Esophagus (tissue), 2 donors: ENCODE data around the gene MRPL1. TPM values are rescaled to one million over a fixed set of nuclear protein-coding genes. Genes with fewer than 3 reads are reported as not detected.
"Not testable (repeated sequence)": the region's sequence is repeated elsewhere in the genome, so short reads cannot be mapped to it uniquely, and the experiment has no call there.

Experiments
- H3K27ac ChIP-seq, 2 donors: one replicate each; pipeline ENCODE4 v1.5.1; 2013; ENCODE audit warnings: low read depth in 2 of 2, mild to moderate bottlenecking in 2 of 2, inconsistent platforms in 1 of 2, low read length in 1 of 2, moderate library complexity in 1 of 2
- H3K27me3 ChIP-seq, 2 donors: one replicate each; pipeline ENCODE4 v1.6.1; 2013; ENCODE audit warnings: low read length in 2 of 2, control low read depth in 1 of 2, mild to moderate bottlenecking in 1 of 2; ENCODE audit not compliant: insufficient read depth in 2 of 2, control insufficient read depth in 1 of 2
- H3K36me3 ChIP-seq, 2 donors: one replicate each; pipeline ENCODE4 v1.6.1; 2013; ENCODE audit warnings: low read length in 1 of 2; ENCODE audit not compliant: control insufficient read depth in 2 of 2, insufficient read depth in 2 of 2
- H3K4me1 ChIP-seq, 2 donors: one replicate each; pipeline ENCODE4 v1.6.1; 2013; ENCODE audit warnings: low read length in 1 of 2; ENCODE audit not compliant: control insufficient read depth in 2 of 2, insufficient read depth in 2 of 2
- H3K4me3 ChIP-seq, 2 donors: one replicate each; pipeline ENCODE4 v1.5.1; 2013; ENCODE audit warnings: low read length in 2 of 2, mild to moderate bottlenecking in 2 of 2, low read depth in 1 of 2, moderate library complexity in 1 of 2
- H3K9me3 ChIP-seq, 2 donors: one replicate each; pipeline ENCODE4 v1.6.1; 2013; ENCODE audit warnings: mild to moderate bottlenecking in 2 of 2, low read depth in 1 of 2, low read length in 1 of 2, moderate library complexity in 1 of 2; ENCODE audit not compliant: control insufficient read depth in 2 of 2, insufficient read depth in 1 of 2
- WGBS, 2 donors: extraction: QIAGEN DNeasy Blood & Tissue Kit; methylation state at CpG; one replicate each; pipeline ENCODE4 v1.1.7; 2013; 5-methylcytosine and 5-hydroxymethylcytosine counted together
- polyA plus RNA-seq, 2 donors: library from polyadenylated mRNA; stranded (reverse); fragments of 200-250 nt; gene quantifications; one replicate each; pipeline ENCODE4 v1.2.3, GENCODE V29; 2013
- donor health status: healthy with polysubstance abuse.
- donor health status: Bipolar disorder and iron deficiency.

MRPL1 gene
- polyA plus RNA-seq, 2 donors = 24.5 to 38.4 TPM

GRCh38 chr4:77927991-77928925 is 65.6 kb downstream of the MRPL1 start:
- H3K36me3 ChIP-seq = peaks cover 0 to 3% of the 10 kb centered on the region in 2 donors
- H3K27me3 ChIP-seq = no peaks in the 10 kb centered on the region
- peaks cover 0 to 2% of the 10 kb centered on the region in 2 donors for H3K4me1 ChIP-seq
- WGBS, 2 donors = 51 to 53% methylated on average over 1 of the region's 1 CpG
- no peaks in the 10 kb centered on the region for H3K9me3 ChIP-seq
- H3K27ac ChIP-seq = no peak overlapping the region
- H3K4me3 ChIP-seq = no peak overlapping the region

DNA sequence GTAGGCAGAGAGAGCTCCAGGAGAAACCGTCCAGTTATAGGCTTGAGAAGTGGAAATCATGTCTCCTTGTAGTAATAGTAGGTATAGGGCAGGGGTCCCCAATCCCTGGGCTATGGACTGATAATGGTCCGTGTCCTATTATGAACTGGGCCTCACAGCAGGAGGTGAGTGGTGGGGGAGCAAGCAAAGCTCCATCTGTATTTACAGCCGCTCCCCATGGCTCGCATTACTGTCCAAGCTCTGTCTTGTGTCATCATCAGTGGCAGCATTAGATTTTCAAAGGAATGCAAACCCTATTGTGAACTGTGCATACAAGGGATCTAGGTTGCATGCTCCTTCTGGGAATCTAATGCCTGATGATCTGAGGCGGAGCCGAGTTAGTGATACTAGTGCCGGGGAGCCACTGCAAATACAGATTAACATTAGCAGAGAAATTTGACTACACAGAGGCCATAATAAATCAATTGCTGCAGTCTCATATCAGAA is 67.6 kb downstream of the MRPL1 start:
- no peaks in the 10 kb centered on the region for H3K27me3 ChIP-seq
- H3K4me3 ChIP-seq = no peak overlapping the region
- peaks cover 0 to 3% of the 10 kb centered on the region in 2 donors for H3K36me3 ChIP-seq
- WGBS, 2 donors = 89 to 92% methylated on average over 7 of the region's 7 CpGs
- H3K4me1 ChIP-seq = peaks cover 0 to 2% of the 10 kb centered on the region in 2 donors
- no peak overlapping the region for H3K27ac ChIP-seq
- no peaks in the 10 kb centered on the region for H3K9me3 ChIP-seq

DNA sequence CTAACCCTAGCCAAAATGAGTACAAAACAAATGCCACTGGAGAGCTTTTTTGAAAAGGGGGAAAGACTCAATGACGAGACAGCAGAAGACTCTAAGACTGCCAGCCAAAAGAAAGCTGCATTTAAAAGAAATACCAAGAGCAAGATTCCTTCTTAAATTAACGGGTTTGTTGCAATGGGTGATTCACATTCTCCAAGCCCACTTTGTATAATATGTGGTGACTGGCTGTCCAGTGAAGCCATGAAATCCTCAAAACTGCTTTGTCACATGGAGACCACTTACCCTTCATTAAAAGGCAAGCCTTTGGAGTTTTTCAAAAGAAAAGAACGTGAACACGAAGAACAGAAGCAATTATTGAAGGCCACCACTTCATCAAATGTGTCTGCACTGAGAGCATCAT is 68.2 kb downstream of the MRPL1 start:
- Histone ChIP-seq H3K4me3 (no peak overlapping the region), H3K4me1 (peaks cover 0 to 2% of the 10 kb centered on the region in 2 donors), H3K36me3 (peaks cover 0 to 3% of the 10 kb centered on the region in 2 donors), H3K27ac (no peak overlapping the region), H3K27me3 (no peaks in the 10 kb centered on the region), H3K9me3 (no peaks in the 10 kb centered on the region)
- 87 to 95% methylated on average over 4 of the region's 4 CpGs for WGBS, 2 donors

DNA sequence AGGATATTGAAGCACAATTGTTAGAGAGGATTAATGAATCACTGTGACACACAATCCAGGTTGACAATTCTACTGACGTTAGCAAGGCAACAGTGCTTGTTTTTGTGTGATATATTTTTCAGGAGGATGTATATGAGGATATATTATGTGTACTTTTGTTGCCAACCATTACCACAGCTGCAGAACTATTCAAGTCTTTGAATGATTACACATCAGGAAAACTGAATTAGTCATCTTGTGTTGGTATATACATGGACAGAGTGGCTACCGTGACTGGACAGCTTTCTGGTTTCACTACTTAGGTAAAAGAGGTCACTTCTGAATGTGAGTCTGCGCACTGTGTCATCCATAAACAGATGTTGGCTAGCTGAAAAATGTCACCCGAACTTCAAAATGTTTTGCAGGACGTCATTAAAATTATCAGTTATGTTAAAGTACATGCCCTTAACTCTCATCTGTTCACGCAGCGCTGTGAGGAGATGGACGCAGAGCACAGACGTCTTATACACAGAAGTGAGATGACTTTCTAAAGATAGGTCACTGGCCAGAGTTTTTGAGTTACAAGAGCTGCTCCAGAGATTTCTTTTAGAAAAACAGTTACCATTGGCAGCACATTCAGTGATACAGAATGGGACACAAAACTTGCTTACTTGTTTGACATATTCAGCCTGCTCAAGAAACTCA is 69.0 kb downstream of the MRPL1 start:
- 80% methylated on average over 9 of the region's 9 CpGs for WGBS, 2 donors
- Histone ChIP-seq H3K27ac (no peak overlapping the region), H3K36me3 (peaks cover 0 to 3% of the 10 kb centered on the region in 2 donors), H3K9me3 (no peaks in the 10 kb centered on the region), H3K4me3 (no peak overlapping the region), H3K27me3 (no peaks in the 10 kb centered on the region), H3K4me1 (peaks cover 0 to 2% of the 10 kb centered on the region in 2 donors)

DNA sequence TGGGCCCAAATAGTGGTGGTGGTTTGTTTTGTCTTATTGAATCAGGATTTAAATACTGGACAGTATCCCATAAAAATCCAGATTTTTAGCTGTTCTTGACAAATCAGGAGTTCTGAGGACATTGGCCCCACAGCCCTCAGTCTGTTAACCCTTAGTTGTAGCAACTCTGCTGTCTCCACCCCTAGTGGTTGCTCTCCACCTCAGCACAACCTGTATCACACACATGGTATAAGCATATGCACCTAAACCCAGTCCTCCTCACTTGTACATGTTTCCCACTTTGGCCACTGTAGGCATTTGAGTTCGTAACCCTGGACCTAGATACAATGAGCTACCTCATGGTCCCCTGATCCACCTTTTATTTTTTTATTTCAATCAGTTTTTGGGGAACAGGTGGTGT is 75.9 kb downstream of the MRPL1 start:
- H3K27ac ChIP-seq = no peak overlapping the region
- no peaks in the 10 kb centered on the region for H3K9me3 ChIP-seq
- 95 to 97% methylated on average over 1 of the region's 1 CpG for WGBS, 2 donors

GRCh38 chr4:77945929-77946328 is 83.3 kb downstream of the MRPL1 start:
- H3K36me3 ChIP-seq, H3K4me3 ChIP-seq, H3K27ac ChIP-seq, H3K4me1 ChIP-seq, H3K27me3 ChIP-seq, H3K9me3 ChIP-seq: not testable (repeated sequence)
- 95 to 98% methylated on average over 10 of the region's 10 CpGs for WGBS, 2 donors

More for the DNA sequence above, 75.9 kb downstream of the MRPL1 start:
- Histone ChIP-seq H3K36me3 (no peaks in the 10 kb centered on the region), H3K4me1 (no peaks in the 10 kb centered on the region), H3K4me3 (no peak overlapping the region), H3K27me3 (no peaks in the 10 kb centered on the region)

DNA sequence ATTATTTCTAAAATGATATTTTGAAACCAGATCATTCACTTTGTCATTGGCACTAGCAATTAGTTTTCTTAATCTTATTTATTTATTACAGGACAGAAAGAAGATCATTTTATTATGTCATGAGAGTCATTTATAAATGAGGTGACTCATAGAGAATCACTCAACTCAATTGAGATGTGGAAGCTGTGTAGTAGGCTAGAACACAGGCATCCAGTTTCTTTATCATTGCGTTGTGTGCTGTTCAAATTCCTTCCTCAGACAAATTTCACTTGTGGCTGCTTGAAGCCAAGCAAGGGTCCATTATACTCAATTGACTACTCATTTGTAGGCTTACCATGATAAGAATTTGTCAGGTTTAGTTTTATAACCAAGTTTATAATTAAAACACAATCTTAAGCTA is 87.6 kb downstream of the MRPL1 start:
- H3K4me1 ChIP-seq = no peaks in the 10 kb centered on the region
- H3K4me3 ChIP-seq = no peak overlapping the region
- H3K27ac ChIP-seq = no peak overlapping the region
- 91 to 100% methylated on average over 1 of the region's 1 CpG for WGBS, 2 donors
- peaks cover 2 to 7% of the 10 kb centered on the region in 2 donors for H3K36me3 ChIP-seq
- no peaks in the 10 kb centered on the region for H3K27me3 ChIP-seq
- H3K9me3 ChIP-seq = no peaks in the 10 kb centered on the region

DNA sequence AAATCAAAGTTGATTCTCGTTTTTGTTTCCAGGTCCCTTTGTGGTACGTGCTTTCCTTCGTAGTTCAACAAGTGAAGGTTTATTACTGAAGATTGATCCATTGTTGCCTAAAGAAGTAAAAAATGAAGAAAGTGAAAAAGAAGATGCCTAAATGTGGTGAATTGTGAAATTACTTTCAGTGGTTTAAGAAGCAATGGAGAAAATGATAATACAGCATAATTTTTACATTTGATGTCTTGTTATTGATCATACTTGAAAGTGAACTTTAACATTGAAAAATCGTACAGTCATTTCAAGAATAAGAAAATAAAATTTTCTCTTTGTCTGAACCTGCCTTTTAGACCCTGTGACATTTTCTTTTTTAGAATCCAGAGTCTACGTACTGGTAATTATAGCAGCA is 89.8 kb downstream of the MRPL1 start:
- no peaks in the 10 kb centered on the region for H3K27me3 ChIP-seq
- 75 to 84% methylated on average over 5 of the region's 5 CpGs for WGBS, 2 donors
- H3K4me1 ChIP-seq = no peaks in the 10 kb centered on the region

DNA sequence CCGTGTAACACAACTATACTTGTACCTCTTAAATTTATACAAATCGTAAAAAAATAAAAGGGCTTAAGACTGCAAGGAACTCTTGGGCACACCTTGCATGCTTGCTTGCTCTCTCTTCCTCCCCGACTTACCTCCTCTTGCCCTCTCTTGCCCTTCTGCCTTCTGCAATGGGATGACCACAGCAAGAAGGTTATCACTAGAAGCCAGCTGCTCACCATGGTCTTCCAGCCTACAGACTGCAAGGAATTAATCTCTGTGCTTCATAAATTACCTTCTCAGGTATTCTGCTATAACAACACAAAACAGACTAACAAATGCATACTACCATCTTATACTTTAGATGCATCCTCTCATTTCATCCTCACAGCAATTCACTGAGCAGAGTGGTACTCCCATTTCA is 92.1 kb downstream of the MRPL1 start:
- 94 to 95% methylated on average over 3 of the region's 3 CpGs for WGBS, 2 donors
- Histone ChIP-seq H3K4me3 (no peak overlapping the region), H3K27me3 (no peaks in the 10 kb centered on the region), H3K4me1 (no peaks in the 10 kb centered on the region), H3K27ac (no peak overlapping the region), H3K36me3 (peaks cover 2 to 7% of the 10 kb centered on the region in 2 donors), H3K9me3 (no peaks in the 10 kb centered on the region)

More for the DNA sequence above, 89.8 kb downstream of the MRPL1 start:
- Histone ChIP-seq H3K36me3 (peaks cover 2 to 7% of the 10 kb centered on the region in 2 donors), H3K27ac (no peak overlapping the region), H3K9me3 (no peaks in the 10 kb centered on the region), H3K4me3 (no peak overlapping the region)
